ENCODE measurements around the gene ARHGAP10.

Gene ARHGAP10

GRCh38 chr4:147916351-147916750, 184.5 kb downstream of the ARHGAP10 start:
- no peak for DNase-seq

- no peak for DNase-seq
Observed at GRCh38 chr4:147923381-147923780, 191.5 kb downstream of the ARHGAP10 start.

GRCh38 chr4:147923854-147924253, 192.0 kb downstream of the ARHGAP10 start:
- no peak for DNase-seq

GRCh38 chr4:147924604-147925412, 192.9 kb downstream of the ARHGAP10 start:
- DNase-seq, result no peak

- no peak for DNase-seq
Observed at GRCh38 chr4:147927377-147928137, 195.7 kb downstream of the ARHGAP10 start.

GRCh38 chr4:147928400-147928799, 196.5 kb downstream of the ARHGAP10 start:
- DNase-seq, result no peak

GRCh38 chr4:147929746-147930145, 197.9 kb downstream of the ARHGAP10 start:
- DNase-seq, result no peak

- DNase-seq, result no peak
Observed at GRCh38 chr4:147933316-147933715, 201.4 kb downstream of the ARHGAP10 start.

GRCh38 chr4:147933779-147934178, 201.9 kb downstream of the ARHGAP10 start:
- no peak for DNase-seq

- DNase-seq, result no peak
Observed at GRCh38 chr4:147938496-147938895, 206.6 kb downstream of the ARHGAP10 start.

- DNase-seq, result no peak
Observed at GRCh38 chr4:147940171-147940570, 208.3 kb downstream of the ARHGAP10 start.

- no peak for DNase-seq
Observed at GRCh38 chr4:147941373-147941772, 209.5 kb downstream of the ARHGAP10 start.

- no peak for DNase-seq
Observed at GRCh38 chr4:147942729-147943128, 210.8 kb downstream of the ARHGAP10 start.

GRCh38 chr4:147943159-147943638, 211.3 kb downstream of the ARHGAP10 start:
- no peak for DNase-seq

GRCh38 chr4:147944249-147944648, 212.4 kb downstream of the ARHGAP10 start:
- no peak for DNase-seq

GRCh38 chr4:147944670-147945260, 212.9 kb downstream of the ARHGAP10 start:
- DNase-seq, result no peak

- no peak for DNase-seq
Observed at GRCh38 chr4:147948336-147948735, 216.4 kb downstream of the ARHGAP10 start.

GRCh38 chr4:147950261-147950660, 218.4 kb downstream of the ARHGAP10 start:
- no peak for DNase-seq

- DNase-seq, result no peak
Observed at GRCh38 chr4:147950841-147951240, 219.0 kb downstream of the ARHGAP10 start.

GRCh38 chr4:147954850-147955249, 223.0 kb downstream of the ARHGAP10 start:
- no peak for DNase-seq

GRCh38 chr4:147955827-147956558, 224.1 kb downstream of the ARHGAP10 start:
- no peak for DNase-seq

GRCh38 chr4:147957446-147957845, 225.6 kb downstream of the ARHGAP10 start:
- no peak for DNase-seq

- DNase-seq, result no peak
Observed at GRCh38 chr4:147958057-147958456, 226.2 kb downstream of the ARHGAP10 start.

Data from activated naive CD4-positive, alpha-beta T cell treated with anti-CD3 and anti-CD28 coated beads, Interleukin-2, amount 50 U/mL, for 16 hours (primary cell).